Measurements from ENCODE around the gene TMEM221.
A peak's percentile ranks its signal among the peaks of the same experiment; 100 is the strongest.

Gene TMEM221

DNA sequence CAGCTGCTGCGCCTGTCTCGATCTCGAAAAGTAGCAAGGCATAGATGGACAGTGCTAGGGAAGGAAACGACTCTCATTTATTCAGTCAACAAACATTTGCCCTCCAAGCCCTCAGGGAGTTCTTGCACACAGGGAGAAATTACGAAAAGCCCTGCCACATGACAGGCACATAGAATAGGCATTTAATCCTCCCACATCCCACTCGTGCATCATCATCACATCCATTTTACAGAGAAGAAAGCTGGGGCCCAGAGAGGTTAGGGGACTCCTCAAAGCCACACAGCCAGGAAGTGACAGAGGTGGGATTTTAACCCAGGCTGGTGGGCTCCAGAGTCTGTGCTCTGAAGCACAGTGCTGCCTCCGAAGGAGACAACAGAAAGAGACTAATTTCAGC, 11.6 kb downstream of the TMEM221 start:
- DNase-seq, result no peak

DNA sequence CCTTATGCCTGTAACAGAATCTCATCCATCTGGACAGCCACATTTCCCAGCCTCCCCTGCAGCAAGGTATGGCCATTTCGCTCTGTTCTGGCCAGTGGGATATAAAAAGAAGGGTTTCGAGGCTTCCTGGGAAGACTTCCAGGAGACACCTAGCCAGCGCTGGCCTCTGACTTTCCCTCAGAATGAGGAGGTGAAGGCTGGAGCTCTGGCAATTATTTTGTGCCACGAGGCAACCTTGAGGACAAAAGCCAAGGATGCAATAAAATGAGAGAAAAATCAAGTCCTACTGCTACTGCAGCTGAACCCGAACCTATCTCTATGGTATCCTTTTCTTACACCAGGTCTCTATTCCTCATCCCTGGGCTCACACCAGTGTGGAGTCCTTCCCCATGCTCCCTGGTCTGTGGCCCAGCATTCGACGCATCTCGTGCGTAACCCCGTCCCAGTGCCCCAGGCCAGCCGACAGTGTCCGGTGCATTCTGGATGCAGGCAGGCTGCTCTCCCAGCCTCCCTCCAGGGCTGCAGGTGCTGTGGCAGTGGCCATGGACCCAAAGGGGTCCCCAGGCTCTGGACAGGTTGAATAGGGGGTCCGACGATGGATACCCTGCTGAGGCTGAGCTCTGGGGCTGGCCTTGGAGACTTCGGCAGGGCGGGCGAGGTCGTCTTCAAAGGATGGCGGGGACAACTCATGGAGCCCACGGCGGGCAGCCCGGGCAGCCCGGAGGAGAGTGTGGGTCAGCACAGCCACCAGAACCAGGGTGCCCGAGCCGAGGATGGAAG, 12.2 kb downstream of the TMEM221 start:
- no peak for DNase-seq

DNA sequence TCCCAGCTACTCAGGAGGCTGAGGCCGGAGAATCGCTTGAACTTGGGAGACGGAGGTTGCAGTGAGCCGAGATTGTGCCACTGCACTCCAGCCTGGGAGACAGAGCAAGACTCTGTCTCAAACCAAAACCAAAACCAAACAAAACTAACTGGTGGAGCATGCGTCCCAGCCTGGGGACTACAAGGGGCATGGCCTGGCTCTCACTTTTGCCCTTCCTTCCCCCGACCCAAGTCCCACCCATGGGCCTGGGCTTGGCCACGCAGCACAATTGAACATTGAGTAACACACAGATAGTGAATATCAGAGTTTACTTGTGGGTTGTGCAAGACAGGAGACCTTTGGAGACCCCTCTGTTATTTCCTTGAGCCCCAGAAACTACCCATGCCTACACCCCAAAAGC, 13.2 kb downstream of the TMEM221 start:
- no peak for DNase-seq

DNA sequence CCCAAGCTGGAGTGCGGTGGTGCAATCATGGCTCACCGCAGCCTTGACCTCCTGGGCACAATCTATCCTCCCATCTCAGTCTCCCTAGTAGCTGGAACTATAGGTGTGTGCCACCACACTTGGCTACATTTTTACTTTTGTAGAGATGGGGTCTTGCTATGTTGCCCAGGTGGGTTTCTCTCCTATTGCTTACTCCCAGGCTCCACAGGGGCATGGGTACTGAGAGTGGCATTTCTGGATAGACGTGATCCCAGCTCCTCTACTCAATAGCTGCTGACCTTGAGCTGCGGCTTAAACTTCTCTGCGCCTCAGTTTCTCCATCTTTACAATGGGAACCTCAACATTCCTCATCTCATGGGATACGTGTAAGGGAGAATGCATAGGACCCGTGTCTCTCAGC, 17.1 kb downstream of the TMEM221 start:
- DNase-seq, result no peak

DNA sequence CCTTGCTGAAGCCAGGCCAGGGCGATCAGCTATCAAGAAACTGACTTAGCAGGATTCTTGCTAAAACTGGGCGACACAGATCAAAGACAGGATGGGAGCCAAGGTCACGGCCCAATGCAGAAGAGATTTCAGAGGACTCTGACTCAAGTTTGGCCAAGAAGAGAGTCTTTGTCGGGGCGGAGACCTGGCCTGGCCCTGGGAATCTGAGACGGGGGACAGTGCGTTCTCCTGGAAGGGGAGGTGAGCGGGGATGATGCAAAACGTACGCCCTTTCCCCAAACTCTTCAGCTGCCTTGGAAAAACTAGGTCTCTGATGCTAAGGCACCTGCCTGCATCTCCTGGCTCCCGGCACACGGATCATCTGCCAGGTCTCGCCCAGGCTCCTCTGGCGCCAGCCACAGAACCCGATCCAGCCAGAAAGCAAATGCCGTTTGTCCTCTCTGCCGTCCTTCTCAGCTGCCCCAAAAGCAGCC, 18.8 kb downstream of the TMEM221 start:
- DNase-seq, result no peak

DNA sequence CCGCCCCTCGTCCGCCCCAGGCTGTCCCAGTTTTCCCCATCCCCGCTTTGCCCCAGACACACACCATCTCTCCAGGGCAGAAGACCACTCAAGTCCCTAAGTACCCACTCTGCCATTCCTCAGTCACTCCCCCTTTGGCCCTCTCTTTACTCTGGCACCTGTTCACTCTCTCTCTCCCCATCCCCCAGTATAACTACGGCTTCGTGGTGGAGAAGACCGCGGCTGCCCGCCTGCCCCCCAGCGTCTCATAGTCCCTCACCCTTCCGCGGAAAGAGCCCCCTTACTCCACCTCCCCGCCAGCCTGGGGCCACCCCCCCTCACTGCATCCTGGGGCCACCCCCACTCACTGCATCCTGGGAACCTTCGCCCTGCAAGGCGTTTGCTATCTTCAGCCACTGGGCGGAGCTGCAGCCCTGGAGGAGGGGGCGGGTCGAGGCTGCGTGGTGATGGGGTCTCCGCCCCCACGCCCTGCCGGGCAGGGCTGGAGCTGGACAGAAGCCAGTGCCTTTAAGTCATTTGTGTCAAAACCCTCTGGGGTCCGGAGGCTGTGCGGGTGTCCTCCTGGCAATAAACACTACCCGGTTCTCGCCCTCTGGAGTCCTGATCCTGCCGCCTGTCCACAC, 23.6 kb downstream of the TMEM221 start:
- DNase-seq, result no peak

DNA sequence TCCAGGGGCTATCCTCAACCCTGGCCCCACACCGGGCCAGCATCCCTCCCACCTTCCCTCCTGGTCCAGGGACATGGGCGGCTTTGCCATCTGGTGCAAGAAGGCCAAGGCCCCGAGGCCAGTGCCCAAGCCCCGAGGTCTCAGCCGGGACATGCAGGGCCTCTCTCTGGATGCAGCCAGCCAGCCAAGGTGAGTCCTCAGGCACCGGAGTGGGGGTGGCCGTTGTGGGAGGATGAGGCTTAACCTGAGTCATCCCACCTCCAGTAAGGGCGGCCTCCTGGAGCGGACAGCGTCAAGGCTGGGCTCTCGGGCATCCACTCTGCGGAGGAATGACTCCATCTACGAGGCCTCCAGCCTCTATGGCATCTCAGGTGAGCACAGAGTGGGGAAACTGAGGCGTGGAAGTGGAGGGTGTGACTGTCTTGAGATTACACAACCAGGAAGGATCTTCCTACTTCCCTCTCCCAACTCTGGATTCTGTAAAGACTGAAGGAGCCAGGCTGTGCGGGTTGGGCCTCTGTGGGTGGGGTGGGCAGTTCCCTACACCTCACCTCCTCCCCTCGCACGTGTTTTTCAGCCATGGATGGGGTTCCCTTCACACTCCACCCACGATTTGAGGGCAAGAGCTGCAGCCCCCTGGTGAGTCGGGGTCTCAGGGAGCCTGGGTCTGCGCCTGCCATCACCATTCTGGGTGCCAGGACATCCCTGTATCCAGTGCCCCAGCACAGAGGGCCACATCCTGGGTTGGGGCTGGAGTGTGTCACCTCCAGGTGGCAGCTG, 24.8 kb downstream of the TMEM221 start:
- no peak for DNase-seq

DNA sequence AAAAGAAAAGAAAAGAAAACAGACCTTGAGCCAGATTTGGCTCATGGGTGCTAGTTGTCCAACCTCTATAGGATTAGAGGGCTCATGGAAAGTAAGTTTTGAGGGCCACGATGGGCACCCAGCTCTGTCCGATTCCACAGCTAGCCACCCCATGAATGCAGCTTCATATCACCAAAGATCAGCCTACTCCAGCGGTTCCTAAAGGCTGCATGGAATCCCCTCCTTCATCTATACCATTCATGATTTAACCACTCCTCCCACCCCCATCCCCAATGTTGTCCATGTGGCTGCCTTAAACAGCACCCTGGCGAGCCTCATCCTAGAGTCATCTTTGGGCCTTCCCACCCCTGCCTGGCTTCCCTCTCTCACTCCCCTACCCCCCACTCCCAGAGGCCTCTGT, 26.5 kb downstream of the TMEM221 start:
- DNase-seq, result no peak

DNA sequence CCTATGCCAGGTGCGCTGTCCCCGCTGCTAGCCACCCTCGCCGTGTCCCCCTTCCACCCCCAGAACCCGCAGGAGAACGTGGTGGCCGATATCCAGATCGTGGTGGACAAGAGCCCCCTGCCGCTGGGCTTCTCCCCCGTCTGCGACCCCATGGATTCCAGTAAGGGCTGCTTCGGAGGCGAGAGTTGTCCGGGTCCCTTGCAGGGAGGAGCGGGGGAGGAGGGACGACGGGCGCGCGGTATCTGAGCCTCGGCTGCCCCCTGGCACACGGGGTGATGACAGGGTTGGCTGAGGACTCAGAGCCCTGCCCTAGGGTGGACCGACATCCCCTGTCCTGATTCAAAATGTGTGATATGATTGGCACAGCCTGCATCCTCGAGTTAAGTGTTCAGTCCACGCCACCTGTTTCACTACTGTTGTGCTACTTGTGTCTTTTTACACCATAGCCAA, 28.0 kb downstream of the TMEM221 start:
- DNase-seq, result no peak

DNA sequence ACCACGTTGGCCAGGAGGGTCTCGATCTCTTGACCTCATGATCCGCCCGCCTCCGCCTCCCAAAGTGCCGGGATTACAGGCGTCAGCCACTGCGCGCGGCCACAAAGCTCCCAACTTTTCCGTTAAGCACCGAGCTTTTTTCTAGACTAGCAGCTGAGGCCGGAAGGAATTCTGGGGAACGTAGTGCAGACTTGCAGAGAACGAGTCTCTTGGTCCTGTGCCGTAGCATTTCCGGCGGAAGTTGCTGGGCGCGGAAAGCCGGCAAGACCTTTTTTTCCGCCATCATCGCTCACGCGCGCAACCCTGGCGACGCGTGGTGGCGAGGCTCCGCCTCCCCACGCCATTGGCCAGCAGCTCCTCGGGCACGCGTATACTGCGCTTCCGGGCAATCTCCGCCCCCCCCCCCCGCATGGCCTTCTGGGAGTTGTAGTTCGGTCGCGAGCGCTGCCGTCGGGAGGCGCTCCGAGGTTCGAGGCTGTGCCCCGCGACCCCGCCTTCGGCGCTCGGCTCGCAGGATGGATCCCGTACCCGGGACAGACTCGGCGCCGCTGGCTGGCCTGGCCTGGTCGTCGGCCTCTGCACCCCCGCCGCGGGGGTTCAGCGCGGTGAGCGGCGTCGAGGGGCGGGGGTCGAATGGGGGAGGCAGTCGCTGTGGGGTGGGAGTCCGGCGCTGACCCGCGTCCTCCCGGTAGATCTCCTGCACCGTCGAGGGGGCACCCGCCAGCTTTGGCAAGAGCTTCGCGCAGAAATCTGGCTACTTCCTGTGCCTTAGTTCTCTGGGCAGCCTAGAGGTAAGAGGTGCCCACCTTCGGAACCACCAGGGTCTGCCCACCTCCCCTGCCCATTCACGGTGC, 28.6 kb downstream of the TMEM221 start, which contains the start of gene MVB12A:
Gene MVB12A (plus strand): TSS at position 427 of the 854 bp plus-strand sequence. CDS start 89 bp downstream, at position 516.
- DNase-seq, result peak; percentile 96

DNA sequence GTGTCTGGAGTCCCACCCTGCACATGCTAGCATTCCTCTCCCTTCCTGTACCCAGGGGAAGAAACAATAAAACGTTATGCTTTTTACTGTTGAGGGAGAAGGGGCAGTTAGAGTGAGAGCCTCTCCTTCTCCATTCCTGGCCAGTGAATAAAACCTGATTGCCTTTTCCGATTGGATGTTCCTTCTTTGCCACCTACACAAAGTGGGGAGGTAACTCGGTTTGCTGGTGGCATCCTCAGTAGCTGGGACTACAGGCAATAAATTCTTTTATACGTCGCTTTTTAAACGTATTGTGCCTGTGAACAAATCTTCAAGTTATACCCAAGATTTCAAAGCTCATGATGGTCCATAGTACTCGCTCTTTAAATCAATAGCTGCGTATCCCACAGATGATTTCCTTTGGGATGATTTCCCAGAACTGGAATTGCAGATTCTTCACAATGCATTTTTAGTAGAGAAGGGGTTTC, 29.3 kb downstream of the TMEM221 start:
- no peak for DNase-seq

DNA sequence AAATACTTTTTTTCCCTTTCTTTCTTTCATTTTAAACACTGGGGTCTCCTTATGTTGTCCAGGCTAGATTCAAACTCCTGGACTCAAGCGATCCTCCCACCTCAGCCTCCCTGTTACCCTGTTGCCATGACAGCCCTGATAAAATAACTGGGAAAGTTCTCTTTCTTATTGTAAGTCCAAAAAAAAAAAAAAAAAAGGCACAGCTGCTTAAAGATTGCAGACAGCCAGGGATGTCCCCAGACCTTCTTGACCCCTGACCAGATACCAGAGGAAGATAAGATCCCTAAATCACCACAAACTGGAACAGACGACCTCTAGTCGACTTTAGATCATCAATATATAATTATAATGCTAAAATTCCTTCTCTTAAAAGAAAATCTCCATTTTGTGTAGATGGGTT, 29.8 kb downstream of the TMEM221 start:
- peak; percentile 21 for DNase-seq

DNA sequence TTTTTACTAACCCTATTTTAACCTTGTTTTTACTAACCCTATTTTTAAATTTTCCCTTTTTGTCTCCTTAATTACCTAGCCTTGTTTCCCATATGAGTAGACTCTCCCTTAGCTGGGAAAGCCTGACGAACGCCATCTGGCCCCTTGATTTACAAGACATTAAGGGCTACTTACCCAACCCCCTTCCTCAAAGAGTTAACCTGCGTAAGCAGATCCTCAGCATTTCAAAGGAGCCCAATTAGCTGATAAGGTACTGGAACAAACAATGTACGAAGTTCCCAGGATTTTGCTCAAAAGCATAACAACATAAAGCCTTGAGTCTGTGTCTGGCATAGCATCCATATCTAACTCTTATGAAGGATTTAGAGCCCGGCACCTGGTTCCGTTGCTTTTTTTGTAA, 33.3 kb downstream of the TMEM221 start:
- DNase-seq, result no peak

DNA sequence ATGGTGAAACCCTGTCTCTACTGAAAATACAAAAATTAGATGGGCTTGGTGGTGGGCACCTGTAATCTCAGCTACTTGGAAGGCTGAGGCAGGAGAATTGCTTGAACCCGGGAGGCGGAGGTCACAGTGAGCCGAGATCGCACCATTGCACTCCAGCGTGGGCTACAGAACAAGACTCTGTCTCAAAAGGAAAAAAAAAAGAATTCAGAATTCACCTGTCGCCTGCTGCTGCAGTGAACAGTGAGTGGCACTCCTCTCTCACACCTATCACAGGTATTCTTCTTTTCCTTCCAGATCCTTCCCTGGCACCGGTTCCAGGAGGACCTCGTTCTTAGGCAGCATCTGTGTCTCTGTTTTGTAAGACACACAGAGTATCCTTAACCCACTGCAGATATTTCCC, 34.4 kb downstream of the TMEM221 start:
- DNase-seq, result no peak

DNA sequence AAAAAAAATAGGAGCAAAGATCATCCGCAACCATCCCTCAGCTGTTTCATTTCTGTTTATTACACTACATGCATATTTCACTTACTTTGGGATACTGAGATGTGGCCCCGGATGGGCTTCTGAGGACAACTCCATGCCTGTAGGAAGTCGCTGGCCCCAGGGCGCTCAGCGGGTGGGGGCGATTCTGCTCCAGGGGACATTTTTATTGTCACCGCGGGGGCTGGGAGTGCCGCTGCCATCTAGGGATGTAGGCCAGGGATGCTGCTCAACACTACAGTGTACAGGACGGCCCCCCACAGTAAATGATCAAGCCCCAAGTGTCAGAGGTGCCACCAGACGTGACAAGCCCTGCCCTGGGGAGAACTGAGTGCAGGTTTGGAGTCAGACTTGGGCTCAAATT, 36.7 kb downstream of the TMEM221 start:
- no peak for DNase-seq

DNA sequence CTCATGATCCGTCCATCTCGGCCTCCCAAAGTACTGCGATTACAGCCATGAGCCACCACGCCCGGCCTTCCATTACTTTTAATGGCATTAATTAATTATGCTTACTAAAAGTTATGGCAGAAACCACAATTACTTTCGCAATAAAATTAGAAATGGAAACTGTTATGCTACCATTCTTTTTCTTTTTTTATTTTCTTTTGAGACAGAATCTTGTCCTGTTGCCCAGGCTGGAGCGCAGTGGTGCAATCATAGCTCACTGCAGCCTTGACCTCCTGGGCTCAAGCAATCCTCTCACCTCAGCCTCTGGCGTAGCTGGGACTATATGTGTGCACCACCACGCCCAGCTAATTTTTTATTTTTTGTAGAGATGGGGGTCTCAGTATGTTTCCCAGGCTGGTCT, 38.5 kb downstream of the TMEM221 start:
- DNase-seq, result no peak

DNA sequence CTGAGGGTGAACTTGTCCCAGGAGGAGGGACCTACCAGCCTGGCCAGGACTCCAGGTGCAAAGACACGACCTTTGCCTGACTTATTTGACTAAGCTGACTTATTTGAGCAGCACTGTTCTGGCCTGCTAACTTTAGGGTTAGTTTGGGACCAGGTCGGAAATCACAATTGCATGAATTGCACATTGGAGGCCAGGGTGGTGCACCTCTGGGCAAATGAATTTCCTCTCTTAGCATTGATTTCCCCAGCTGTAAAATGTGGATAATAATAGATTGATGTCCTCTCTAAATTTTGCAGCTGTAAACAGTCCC, 41.6 kb downstream of the TMEM221 start:
- no peak for DNase-seq

DNA sequence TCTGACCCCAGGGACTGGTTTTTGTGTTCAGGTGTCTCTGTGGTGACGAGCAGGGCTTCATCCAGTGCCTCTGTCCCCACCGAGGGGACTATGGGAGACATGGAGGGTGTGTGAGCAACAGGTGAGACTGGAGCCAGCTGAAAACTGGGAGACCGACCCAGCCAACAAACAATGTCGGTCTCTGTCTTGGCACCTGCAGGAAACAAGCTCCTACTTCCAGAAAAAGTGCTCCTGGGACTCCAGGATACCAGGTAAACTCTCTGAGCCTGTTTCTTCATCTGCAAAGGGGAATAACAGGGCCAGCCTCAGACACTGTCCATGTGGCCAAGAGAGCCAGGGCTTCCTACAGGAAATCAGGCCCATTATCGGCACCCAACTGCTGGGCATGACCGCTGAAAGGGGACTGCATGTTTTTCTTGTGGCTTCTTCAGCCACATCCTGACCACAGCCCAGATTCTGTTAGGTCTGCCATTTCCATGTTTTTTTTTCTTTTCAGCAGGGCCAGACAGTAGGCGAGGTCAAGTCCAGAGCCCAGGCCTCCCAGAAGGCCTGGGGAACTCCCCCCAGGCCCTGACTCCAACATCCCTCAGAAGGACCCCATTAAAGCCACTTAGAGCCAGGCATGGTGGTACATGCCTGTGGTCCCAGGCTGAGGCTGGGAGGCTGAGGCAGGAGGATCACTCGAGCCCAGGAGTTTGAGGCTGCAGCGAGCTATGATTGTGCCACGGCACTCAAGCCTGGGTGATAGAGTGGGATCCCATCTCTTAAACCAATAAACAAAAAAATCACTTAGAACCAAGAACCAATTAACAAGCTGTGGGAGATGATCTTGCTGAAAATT, 42.2 kb downstream of the TMEM221 start:
- DNase-seq, result peak; percentile 62

DNA sequence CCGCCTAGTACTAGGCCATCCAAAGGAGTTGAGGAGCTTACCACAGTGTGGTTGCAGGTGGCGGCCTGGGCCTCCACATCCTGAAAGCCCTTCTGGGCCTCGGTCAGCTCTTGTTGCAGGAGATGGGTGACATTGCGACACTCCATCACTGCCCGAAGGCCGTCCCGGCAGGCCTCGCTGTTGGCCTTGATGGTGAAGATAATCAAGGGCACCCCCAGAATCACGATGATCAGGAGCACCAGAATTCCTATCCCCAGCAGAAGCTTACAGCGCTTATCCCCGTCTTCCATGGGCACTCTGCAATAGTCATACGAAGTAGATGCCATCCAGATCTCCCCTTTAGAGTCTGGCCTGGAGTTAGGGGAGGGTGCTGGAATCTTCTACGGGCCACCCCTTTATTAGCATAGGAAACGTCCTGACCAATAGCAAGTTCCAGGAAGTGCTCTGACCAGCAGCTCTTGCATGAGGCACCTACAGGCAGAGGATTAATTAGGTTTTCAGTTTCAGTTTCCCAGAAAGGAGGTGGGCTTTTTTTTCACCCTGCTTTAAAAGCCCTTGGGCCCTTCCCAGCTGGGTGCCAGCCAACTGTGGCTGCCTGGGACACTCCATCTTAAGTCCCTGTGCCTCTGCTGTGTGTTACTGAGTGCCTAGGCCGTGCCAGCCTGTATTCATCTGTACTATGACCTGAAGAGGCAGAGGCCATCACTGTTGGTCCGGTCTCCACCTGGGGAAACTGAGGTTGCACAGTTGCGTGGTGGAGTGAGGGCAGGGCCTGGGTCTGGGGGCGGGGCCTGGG, 43.0 kb downstream of the TMEM221 start, which contains the start of gene BST2:
Gene BST2 (minus strand): TSS at position 381 of the 796 bp plus-strand sequence. CDS start 55 bp downstream, at position 326.
- peak; percentile 94 for DNase-seq

DNA sequence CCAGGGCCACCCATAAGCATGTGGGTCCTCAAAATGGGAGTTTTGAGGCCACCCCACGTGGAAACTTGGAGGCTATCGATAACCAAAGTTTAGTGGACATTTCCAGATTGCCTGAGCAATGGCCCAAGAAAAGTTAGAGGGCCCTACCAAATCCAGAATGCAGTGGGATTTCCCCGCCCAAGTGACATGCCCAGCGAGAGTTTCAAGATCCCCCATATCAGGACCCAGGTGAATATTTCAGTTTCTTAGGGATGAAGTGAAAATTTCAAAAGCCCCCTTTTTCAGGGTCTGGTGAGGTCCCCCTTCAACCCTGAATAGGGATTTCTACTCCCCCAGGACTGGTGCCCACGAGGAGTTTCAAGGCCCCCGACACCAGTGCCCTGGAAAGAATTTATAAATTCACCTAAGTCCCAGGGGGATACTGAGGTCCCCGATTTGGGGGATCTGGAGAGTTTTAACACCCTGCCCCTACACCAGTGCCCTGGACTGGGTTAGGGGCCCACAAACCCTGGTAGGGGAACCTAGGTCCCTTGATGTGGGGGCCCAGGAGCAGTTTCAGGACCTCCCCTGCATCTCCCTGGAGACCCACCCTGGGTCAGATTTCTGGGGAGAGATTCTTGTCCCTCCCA, 43.7 kb downstream of the TMEM221 start:
- no peak for DNase-seq

Data from GF-D8 (cell line).